ENCODE data around the gene ACOT13. TPM values are rescaled to one million over a fixed set of nuclear protein-coding genes. Genes with fewer than 3 reads are reported as not detected.

Gene ACOT13
- total RNA-seq, 1 donor from 2014 or later, result 4.5 TPM

Other genes starting within 250 kb of the ACOT13 start
- gene GPLD1, start 177.5 kb upstream of the ACOT13 start, total RNA-seq, result 10.6 TPM
- 16.7 TPM for gene ALDH5A1, start 172.1 kb upstream of the ACOT13 start, total RNA-seq
- 26.1 TPM for gene KIAA0319, start 20.9 kb upstream of the ACOT13 start, total RNA-seq
- gene TDP2, start 178 bp upstream of the ACOT13 start, total RNA-seq, result 27.3 TPM
- gene C6orf62, start 52.1 kb downstream of the ACOT13 start, total RNA-seq, result 79.5 TPM
- gene GMNN, start 107.9 kb downstream of the ACOT13 start, total RNA-seq, result 7.7 TPM
- not detected for gene ARMH2, start 131.8 kb downstream of the ACOT13 start, total RNA-seq

Measured in frontal cortex (tissue), 1 donor.